Endothelial cell (in vitro differentiated cells): ENCODE measurements around the gene STOX2. TPM values are rescaled to one million over a fixed set of nuclear protein-coding genes. Genes with fewer than 3 reads are reported as not detected.

Source experiments
- DNase-seq: peaks from one replicate; pipeline ENCODE4 v3.0.0; 2021; ENCODE audit warnings: low spot score
- H3K27ac Mint-ChIP-seq: one replicate; pipeline ENCODE4 v1.8.0; 2021; ENCODE audit warnings: mixed read lengths, inconsistent platforms; ENCODE audit not compliant: unreplicated experiment
- H3K27me3 Mint-ChIP-seq: one replicate; pipeline ENCODE4 v1.8.0; 2021; ENCODE audit warnings: mild to moderate bottlenecking, moderate library complexity, mixed read lengths, inconsistent platforms; ENCODE audit not compliant: unreplicated experiment
- H3K36me3 Mint-ChIP-seq: one replicate; pipeline ENCODE4 v1.8.0; 2021; ENCODE audit warnings: mild to moderate bottlenecking, low read depth, mixed read lengths, inconsistent platforms; ENCODE audit not compliant: unreplicated experiment
- H3K4me1 Mint-ChIP-seq: one replicate; pipeline ENCODE4 v1.8.0; 2021; ENCODE audit warnings: mild to moderate bottlenecking, mixed read lengths, inconsistent platforms; ENCODE audit not compliant: unreplicated experiment
- H3K4me3 Mint-ChIP-seq: one replicate; pipeline ENCODE4 v1.8.0; 2021; ENCODE audit warnings: mild to moderate bottlenecking, mixed read lengths, inconsistent platforms; ENCODE audit not compliant: unreplicated experiment
- H3K9me3 Mint-ChIP-seq: one replicate; pipeline ENCODE4 v1.8.0; 2021; ENCODE audit warnings: mixed read lengths, inconsistent platforms; ENCODE audit not compliant: unreplicated experiment
- total RNA-seq: library from RNA; stranded (reverse); fragmentation: NEBNext Ultra II Directional; extraction: Animal tissue kit (Norgen Biotek cat#: 25700); gene quantifications from one replicate; pipeline ENCODE4 v1.2.1, GENCODE V29; 2021; ENCODE audit not compliant: unreplicated experiment
- TF ChIP-seq, protein P1 (sequence below): fragments of 200-600 bp; sonication (generic); IDR thresholded peaks from one replicate; pipeline ENCODE4 v1.5.0; 2021; ENCODE audit warnings: antibody characterized with exemption; ENCODE audit not compliant: unreplicated experiment

STOX2 gene
- total RNA-seq, 1 donor from 2014 or later, result 4.8 TPM

- Mint-ChIP-seq H3K4me1 (peaks cover 14% of the 10 kb centered on the region), H3K27me3 (peaks cover 2% of the 10 kb centered on the region), H3K36me3 (peaks cover 3% of the 10 kb centered on the region), H3K4me3 (no peak overlapping the region), H3K9me3 (no peaks in the 10 kb centered on the region), H3K27ac (no peak overlapping the region)
- TF ChIP-seq, protein P1, sequence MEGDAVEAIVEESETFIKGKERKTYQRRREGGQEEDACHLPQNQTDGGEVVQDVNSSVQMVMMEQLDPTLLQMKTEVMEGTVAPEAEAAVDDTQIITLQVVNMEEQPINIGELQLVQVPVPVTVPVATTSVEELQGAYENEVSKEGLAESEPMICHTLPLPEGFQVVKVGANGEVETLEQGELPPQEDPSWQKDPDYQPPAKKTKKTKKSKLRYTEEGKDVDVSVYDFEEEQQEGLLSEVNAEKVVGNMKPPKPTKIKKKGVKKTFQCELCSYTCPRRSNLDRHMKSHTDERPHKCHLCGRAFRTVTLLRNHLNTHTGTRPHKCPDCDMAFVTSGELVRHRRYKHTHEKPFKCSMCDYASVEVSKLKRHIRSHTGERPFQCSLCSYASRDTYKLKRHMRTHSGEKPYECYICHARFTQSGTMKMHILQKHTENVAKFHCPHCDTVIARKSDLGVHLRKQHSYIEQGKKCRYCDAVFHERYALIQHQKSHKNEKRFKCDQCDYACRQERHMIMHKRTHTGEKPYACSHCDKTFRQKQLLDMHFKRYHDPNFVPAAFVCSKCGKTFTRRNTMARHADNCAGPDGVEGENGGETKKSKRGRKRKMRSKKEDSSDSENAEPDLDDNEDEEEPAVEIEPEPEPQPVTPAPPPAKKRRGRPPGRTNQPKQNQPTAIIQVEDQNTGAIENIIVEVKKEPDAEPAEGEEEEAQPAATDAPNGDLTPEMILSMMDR, result no peak
- no peak for DNase-seq
These were observed 45.0 kb upstream of the STOX2 start for GRCh38 chr4:183860119-183860518.

DNA sequence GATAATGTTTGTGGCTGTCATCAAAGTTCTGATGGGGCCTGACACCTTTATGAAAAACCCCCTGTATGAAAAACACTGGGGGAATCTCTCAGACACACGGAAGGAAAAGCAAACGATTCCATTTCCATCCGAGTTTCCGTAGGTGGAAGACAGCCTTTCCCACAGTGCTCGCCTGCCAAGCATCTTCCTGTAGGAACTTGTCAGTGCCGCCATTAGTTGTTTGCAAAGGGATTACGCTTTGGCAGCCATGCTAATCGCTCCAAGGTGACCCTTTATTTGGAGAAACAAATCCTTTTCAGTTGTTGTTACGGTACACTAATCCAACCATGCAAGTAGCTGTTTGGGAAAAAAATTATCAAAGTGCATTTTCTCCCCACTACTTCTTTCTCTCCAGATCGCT lies 44.4 kb upstream of the STOX2 start:
- DNase-seq, result no peak
- Mint-ChIP-seq H3K4me3 (no peak overlapping the region), H3K9me3 (no peaks in the 10 kb centered on the region), H3K27ac (no peak overlapping the region), H3K36me3 (peaks cover 3% of the 10 kb centered on the region), H3K27me3 (peaks cover 2% of the 10 kb centered on the region), H3K4me1 (peaks cover 14% of the 10 kb centered on the region)
- TF ChIP-seq, protein P1, result no peak

GRCh38 chr4:183861426-183861825 lies 43.7 kb upstream of the STOX2 start:
- H3K36me3 Mint-ChIP-seq, result peaks cover 3% of the 10 kb centered on the region
- H3K4me3 Mint-ChIP-seq, result no peak overlapping the region
- H3K9me3 Mint-ChIP-seq, result no peaks in the 10 kb centered on the region
- H3K27me3 Mint-ChIP-seq, result peaks cover 2% of the 10 kb centered on the region
- TF ChIP-seq, protein P1, result no peak
- DNase-seq, result no peak
- no peak overlapping the region for H3K27ac Mint-ChIP-seq
- H3K4me1 Mint-ChIP-seq, result peaks cover 14% of the 10 kb centered on the region

- TF ChIP-seq, protein P1, result no peak
- Mint-ChIP-seq H3K4me1 (peaks cover 8% of the 10 kb centered on the region), H3K4me3 (no peak overlapping the region), H3K36me3 (no peaks in the 10 kb centered on the region), H3K9me3 (no peaks in the 10 kb centered on the region), H3K27me3 (peaks cover 2% of the 10 kb centered on the region), H3K27ac (no peak overlapping the region)
- DNase-seq, result no peak
These were observed 41.8 kb upstream of the STOX2 start for GRCh38 chr4:183863155-183863825.

DNA sequence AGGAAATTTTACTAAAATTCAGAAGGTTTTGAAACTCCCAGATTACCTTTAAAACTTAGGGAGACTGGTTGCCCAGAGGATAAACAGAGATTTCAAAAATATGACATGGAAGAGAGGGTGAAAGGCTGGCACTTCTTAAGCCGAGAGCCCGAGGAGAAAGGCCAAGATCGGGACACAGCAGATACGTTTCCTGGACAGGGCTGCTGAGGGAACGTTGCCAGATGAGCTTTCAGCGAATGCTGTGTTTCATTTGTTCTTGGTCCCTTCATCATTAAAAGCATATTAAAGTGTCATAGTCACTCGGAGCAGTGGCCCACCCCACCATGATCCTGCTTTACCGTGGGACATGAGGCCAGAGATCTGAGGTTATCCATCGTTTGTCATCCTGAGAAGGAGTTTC lies 37.9 kb upstream of the STOX2 start:
- Mint-ChIP-seq H3K27me3 (no peaks in the 10 kb centered on the region), H3K4me3 (no peak overlapping the region)
- TF ChIP-seq, protein P1, result no peak

More for the DNA sequence above, 37.9 kb upstream of the STOX2 start:
- DNase-seq, result no peak
- H3K27ac Mint-ChIP-seq, result no peak overlapping the region
- H3K4me1 Mint-ChIP-seq, result no peaks in the 10 kb centered on the region
- no peaks in the 10 kb centered on the region for H3K36me3 Mint-ChIP-seq
- H3K9me3 Mint-ChIP-seq, result no peaks in the 10 kb centered on the region
